ENCODE results near the gene SRMS. TPM values are rescaled to one million over a fixed set of nuclear protein-coding genes. Genes with fewer than 3 reads are reported as not detected.
"Not testable (repeated sequence)": the region's sequence is repeated elsewhere in the genome, so short reads cannot be mapped to it uniquely, and the experiment has no call there.

SRMS gene
- total and polyA plus RNA-seq, 5 donors from 2014 or later, result not detected

- H3K27ac Mint-ChIP-seq, result no peak overlapping the region
These were observed 14.3 kb upstream of the SRMS start for GRCh38 chr20:63561624-63562396.

DNA sequence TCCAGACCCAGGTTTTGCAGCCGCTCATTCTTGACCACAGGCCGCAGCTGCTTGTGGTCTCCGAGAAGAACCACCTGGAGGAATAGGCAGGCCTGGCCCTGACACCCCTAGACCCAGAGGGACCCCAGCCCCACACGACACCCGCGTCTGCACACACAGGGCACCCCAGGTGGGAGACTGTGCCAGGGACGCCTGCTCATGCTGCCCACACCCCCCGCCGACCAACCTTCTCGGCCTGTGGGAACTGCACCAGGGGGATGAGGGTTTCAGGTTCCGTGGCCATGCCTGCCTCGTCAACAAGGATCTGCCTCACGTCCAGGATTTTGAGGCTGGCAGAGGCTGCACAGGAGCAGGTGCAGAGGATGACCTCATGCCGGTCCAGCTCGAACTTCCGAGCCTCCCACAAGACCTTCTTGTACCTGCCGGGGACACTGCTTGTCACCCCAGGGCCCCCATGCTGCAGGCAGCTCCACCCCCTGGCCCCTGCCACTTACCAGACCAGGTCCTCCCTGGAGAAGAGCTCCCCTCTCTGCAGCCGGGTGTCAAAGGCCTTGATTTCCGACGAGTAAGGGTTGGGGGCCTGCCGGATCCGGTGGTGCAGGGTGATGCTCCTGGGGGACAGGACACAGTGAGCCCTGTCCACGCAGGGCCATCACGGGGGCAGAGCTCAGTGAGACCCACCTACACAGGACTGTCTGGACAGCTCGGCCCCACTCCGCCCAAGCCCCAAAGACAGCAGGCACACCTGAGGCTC, 13.5 kb upstream of the SRMS start:
- Histone ChIP-seq H3K27me3 (ENCODE audit: control insufficient read depth, insufficient read depth, low read length) (no peaks in the 10 kb centered on the region), H3K27ac (ENCODE audit: insufficient read depth, low read length, poor library complexity, severe bottlenecking) (no peak overlapping the region), H3K36me3 (ENCODE audit: control insufficient read depth, insufficient read depth, low read length) (peaks cover 31% of the 10 kb centered on the region), H3K4me3 (ENCODE audit: low read depth, low read length) (no peak overlapping the region), H3K4me1 (ENCODE audit: control insufficient read depth, insufficient read depth, low read length, poor library complexity, severe bottlenecking) (no peaks in the 10 kb centered on the region), H3K9me3 (ENCODE audit: control insufficient read depth in 2 of 2, low read length in 2 of 2) (no peaks in the 10 kb centered on the region)
- no peak for DNase-seq
- Mint-ChIP-seq H3K27me3 (no peaks in the 10 kb centered on the region), H3K9me3 (no peaks in the 10 kb centered on the region), H3K4me3 (no peak overlapping the region), H3K4me1 (peaks cover 0 to 3% (median 0%) of the 10 kb centered on the region in 4 donors), H3K27ac (no peak overlapping the region), H3K36me3 (peaks cover 3% of the 10 kb centered on the region)
- no peak for ATAC-seq (ENCODE audit: low read depth in 2 of 2)

More at GRCh38 chr20:63561624-63562396, 14.3 kb upstream of the SRMS start:
- H3K36me3 Mint-ChIP-seq, result peaks cover 3% of the 10 kb centered on the region
- H3K4me3 Mint-ChIP-seq, result no peak overlapping the region
- Histone ChIP-seq H3K36me3 (ENCODE audit: control insufficient read depth, insufficient read depth, low read length) (peaks cover 31% of the 10 kb centered on the region), H3K4me3 (ENCODE audit: low read depth, low read length) (no peak overlapping the region), H3K4me1 (ENCODE audit: control insufficient read depth, insufficient read depth, low read length, poor library complexity, severe bottlenecking) (peaks cover under 1% of the 10 kb centered on the region), H3K27ac (ENCODE audit: insufficient read depth, low read length, poor library complexity, severe bottlenecking) (no peak overlapping the region), H3K9me3 (ENCODE audit: control insufficient read depth in 2 of 2, low read length in 2 of 2) (no peaks in the 10 kb centered on the region), H3K27me3 (ENCODE audit: control insufficient read depth, insufficient read depth, low read length) (no peaks in the 10 kb centered on the region)
- peaks cover 0 to 3% (median 0%) of the 10 kb centered on the region in 4 donors for H3K4me1 Mint-ChIP-seq
- ATAC-seq (ENCODE audit: low read depth in 2 of 2), result no peak
- H3K27me3 Mint-ChIP-seq, result no peaks in the 10 kb centered on the region
- no peak for DNase-seq
- H3K9me3 Mint-ChIP-seq, result no peaks in the 10 kb centered on the region

- Mint-ChIP-seq H3K36me3 (peaks cover 3% of the 10 kb centered on the region), H3K4me1 (peaks cover 0 to 3% (median 0%) of the 10 kb centered on the region in 4 donors), H3K4me3 (peak overlapping the region in 1 of 4 donors; percentile 35), H3K27ac (peak overlapping the region in 1 of 3 donors; percentile 72), H3K9me3 (no peaks in the 10 kb centered on the region), H3K27me3 (no peaks in the 10 kb centered on the region)
- Histone ChIP-seq H3K4me1 (ENCODE audit: control insufficient read depth, insufficient read depth, low read length, poor library complexity, severe bottlenecking) (no peaks in the 10 kb centered on the region), H3K27me3 (ENCODE audit: control insufficient read depth, insufficient read depth, low read length) (no peaks in the 10 kb centered on the region), H3K9me3 (ENCODE audit: control insufficient read depth in 2 of 2, low read length in 2 of 2) (no peaks in the 10 kb centered on the region), H3K4me3 (ENCODE audit: low read depth, low read length) (no peak overlapping the region), H3K36me3 (ENCODE audit: control insufficient read depth, insufficient read depth, low read length) (peaks cover 31% of the 10 kb centered on the region), H3K27ac (ENCODE audit: insufficient read depth, low read length, poor library complexity, severe bottlenecking) (no peak overlapping the region)
- DNase-seq (no peak), ATAC-seq (ENCODE audit: low read depth in 2 of 2) (no peak)
These were observed 12.8 kb upstream of the SRMS start for GRCh38 chr20:63560333-63560805.

GRCh38 chr20:63559485-63560332, 12.2 kb upstream of the SRMS start:
- not testable (repeated sequence) for H3K4me3 ChIP-seq (ENCODE audit: low read depth, low read length); H3K4me1 ChIP-seq (ENCODE audit: control insufficient read depth, insufficient read depth, low read length, poor library complexity, severe bottlenecking); H3K27me3 ChIP-seq (ENCODE audit: control insufficient read depth, insufficient read depth, low read length); H3K4me1 Mint-ChIP-seq; H3K9me3 ChIP-seq (ENCODE audit: control insufficient read depth in 2 of 2, low read length in 2 of 2); H3K27ac ChIP-seq (ENCODE audit: insufficient read depth, low read length, poor library complexity, severe bottlenecking); ATAC-seq (ENCODE audit: low read depth in 2 of 2); H3K9me3 Mint-ChIP-seq; H3K27me3 Mint-ChIP-seq; H3K4me3 Mint-ChIP-seq; H3K36me3 Mint-ChIP-seq
- H3K27ac Mint-ChIP-seq, result peak overlapping the region in 1 of 3 donors; percentile 72
- H3K36me3 ChIP-seq (ENCODE audit: control insufficient read depth, insufficient read depth, low read length), result peaks cover 28% of the 10 kb centered on the region
- peak in 1 of 3 donors; percentile 63 for DNase-seq

DNA sequence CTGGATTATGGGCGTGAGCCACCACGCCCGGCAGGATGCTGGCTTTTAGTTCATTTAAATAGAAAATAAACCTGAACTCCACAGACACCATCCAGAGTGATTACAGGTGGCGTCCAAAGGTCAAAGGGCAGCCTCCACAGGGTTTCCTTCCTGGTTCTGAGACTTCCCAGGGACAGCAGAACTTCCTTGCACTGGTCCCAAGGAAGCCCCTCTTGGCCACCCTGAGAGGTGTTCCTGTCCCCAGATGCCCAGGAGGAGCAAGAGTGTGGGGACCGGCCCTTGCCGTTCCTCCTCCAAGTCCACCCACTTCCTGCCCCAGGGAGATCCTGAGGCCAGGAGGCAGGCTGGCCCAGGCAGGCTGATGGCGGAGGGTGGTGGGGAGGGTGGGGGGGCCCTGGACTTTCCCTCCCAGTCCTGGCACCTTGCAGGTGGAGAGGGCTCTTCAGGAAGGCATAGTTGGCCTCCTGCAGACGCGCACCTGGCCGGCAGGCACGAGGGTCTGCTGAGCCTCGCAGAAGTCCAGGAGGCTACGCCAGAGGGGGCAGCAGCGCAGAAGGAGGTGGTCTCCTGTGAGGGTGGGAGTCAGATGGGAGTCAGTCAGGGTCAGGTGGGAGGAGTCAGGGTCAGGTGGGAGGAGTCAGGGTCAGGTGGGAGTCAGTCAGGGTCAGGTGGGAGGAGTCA, 11.4 kb upstream of the SRMS start:
- no peaks in the 10 kb centered on the region for H3K9me3 Mint-ChIP-seq
- no peak overlapping the region for H3K4me3 ChIP-seq (ENCODE audit: low read depth, low read length)
- ATAC-seq (ENCODE audit: low read depth in 2 of 2) (no peak), DNase-seq (no peak)
- H3K27me3 Mint-ChIP-seq, result no peaks in the 10 kb centered on the region
- H3K36me3 Mint-ChIP-seq, result peaks cover 3% of the 10 kb centered on the region
- H3K9me3 ChIP-seq (ENCODE audit: control insufficient read depth in 2 of 2, low read length in 2 of 2), result no peaks in the 10 kb centered on the region
- no peak overlapping the region for H3K4me3 Mint-ChIP-seq
- H3K36me3 ChIP-seq (ENCODE audit: control insufficient read depth, insufficient read depth, low read length), result peaks cover 20% of the 10 kb centered on the region
- no peak overlapping the region for H3K27ac ChIP-seq (ENCODE audit: insufficient read depth, low read length, poor library complexity, severe bottlenecking)
- H3K4me1 ChIP-seq (ENCODE audit: control insufficient read depth, insufficient read depth, low read length, poor library complexity, severe bottlenecking), result peaks cover 8% of the 10 kb centered on the region
- no peak overlapping the region for H3K27ac Mint-ChIP-seq
- peaks cover 0 to 9% (median 0%) of the 10 kb centered on the region in 4 donors for H3K4me1 Mint-ChIP-seq
- no peaks in the 10 kb centered on the region for H3K27me3 ChIP-seq (ENCODE audit: control insufficient read depth, insufficient read depth, low read length)

GRCh38 chr20:63557481-63557891, 9.9 kb upstream of the SRMS start:
- H3K27me3 ChIP-seq (ENCODE audit: control insufficient read depth, insufficient read depth, low read length), result no peaks in the 10 kb centered on the region
- ATAC-seq (ENCODE audit: low read depth in 2 of 2), result no peak
- Mint-ChIP-seq H3K4me3 (peak overlapping the region in 2 of 4 donors; percentile 53 to 88), H3K9me3 (peaks cover 0 to under 1% (median 0%) of the 10 kb centered on the region in 7 donors), H3K4me1 (peaks cover 0 to 17% (median 6%) of the 10 kb centered on the region in 4 donors), H3K36me3 (peaks cover 3% of the 10 kb centered on the region), H3K27ac (no peak overlapping the region), H3K27me3 (no peaks in the 10 kb centered on the region)
- H3K27ac ChIP-seq (ENCODE audit: insufficient read depth, low read length, poor library complexity, severe bottlenecking), result no peak overlapping the region
- H3K9me3 ChIP-seq (ENCODE audit: control insufficient read depth in 2 of 2, low read length in 2 of 2), result no peaks in the 10 kb centered on the region
- H3K4me3 ChIP-seq (ENCODE audit: low read depth, low read length), result no peak overlapping the region
- peaks cover 22% of the 10 kb centered on the region for H3K4me1 ChIP-seq (ENCODE audit: control insufficient read depth, insufficient read depth, low read length, poor library complexity, severe bottlenecking)
- H3K36me3 ChIP-seq (ENCODE audit: control insufficient read depth, insufficient read depth, low read length), result peaks cover 15% of the 10 kb centered on the region
- no peak for DNase-seq
